ENCODE results near the gene MYMX.

The MYMX gene

GRCh38 chr6:44253307-44254101 is 36.8 kb downstream of the MYMX start:
- DNase-seq: peak; percentile 35

- no peak for DNase-seq
These were observed 37.7 kb downstream of the MYMX start for GRCh38 chr6:44254191-44255104.

DNA sequence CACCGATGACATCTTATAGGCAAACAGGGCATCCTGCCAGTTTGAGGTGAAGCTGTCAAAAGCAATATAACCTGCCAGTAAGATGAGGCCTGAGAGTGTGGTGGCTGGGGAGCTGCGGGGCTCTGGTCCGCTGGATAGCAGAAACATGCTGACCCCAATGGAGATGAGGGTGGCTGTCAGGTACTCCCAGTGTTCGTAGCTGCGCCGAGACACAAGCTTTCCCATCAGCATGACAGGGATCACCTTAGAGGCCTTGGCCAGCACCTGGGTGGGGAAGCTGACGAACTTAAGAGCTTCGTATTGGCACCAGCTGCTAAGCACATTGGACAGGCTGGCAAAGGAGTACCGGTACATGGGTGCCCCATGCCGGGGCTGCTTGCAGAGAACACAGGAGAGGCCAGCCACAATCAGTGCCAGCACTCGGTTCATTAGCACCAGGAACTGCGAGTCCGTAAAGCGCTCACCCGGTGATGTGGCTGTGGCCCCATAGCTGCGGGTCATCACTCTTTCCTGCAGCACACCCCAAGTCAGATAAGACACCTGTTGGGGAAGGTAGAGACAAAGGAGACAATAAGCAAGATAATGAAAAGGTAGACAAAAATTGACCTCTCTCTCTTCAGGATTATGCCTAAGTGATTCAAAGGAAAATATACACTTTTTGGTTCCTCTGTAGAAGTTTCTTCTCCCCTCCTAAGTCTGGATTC is 38.5 kb downstream of the MYMX start:
- DNase-seq: no peak

DNA sequence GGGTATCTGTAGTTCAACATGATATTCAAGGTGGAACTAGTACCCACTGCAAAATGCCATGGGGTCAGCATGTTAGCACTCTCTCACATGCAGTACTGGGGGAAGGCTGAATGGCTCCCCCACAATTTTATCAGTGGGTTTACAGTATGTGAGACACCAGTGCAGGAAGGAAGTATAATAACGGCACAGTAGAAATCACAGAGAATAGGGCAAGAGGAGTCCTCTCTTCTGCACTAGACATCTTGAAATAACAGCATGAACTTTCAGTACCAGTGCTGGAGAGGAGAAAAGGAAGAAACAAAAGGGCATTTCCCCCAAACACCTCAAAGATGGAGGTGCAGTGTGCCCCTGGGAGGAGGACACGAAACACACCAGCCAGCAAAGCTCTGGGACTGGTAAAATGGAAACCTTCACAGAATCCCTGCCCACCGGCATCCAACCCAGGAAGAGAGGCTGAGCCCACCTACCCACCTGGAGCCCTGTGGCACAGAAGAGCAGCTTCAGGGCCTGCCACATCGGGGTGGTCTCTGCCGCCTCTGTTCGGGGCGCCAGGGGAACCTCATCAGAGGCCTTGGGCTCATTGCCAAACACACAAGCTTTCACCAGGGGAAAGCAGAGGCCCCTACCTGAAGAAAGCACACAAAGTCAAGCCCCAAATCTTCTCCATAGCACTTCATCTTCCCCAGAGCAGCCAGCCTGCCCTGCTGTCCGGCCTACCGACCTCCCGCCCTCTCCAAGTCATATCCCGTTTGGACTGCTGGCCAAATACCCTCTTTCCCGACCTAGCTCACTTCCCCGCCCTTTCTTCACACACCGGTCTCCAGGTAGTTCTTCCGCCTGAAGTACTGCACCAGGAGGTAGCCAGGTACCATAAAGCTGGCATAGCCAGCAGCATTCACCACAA is 39.4 kb downstream of the MYMX start:
- DNase-seq: no peak

- no peak for DNase-seq
These were observed 40.0 kb downstream of the MYMX start for GRCh38 chr6:44256775-44257024.

DNA sequence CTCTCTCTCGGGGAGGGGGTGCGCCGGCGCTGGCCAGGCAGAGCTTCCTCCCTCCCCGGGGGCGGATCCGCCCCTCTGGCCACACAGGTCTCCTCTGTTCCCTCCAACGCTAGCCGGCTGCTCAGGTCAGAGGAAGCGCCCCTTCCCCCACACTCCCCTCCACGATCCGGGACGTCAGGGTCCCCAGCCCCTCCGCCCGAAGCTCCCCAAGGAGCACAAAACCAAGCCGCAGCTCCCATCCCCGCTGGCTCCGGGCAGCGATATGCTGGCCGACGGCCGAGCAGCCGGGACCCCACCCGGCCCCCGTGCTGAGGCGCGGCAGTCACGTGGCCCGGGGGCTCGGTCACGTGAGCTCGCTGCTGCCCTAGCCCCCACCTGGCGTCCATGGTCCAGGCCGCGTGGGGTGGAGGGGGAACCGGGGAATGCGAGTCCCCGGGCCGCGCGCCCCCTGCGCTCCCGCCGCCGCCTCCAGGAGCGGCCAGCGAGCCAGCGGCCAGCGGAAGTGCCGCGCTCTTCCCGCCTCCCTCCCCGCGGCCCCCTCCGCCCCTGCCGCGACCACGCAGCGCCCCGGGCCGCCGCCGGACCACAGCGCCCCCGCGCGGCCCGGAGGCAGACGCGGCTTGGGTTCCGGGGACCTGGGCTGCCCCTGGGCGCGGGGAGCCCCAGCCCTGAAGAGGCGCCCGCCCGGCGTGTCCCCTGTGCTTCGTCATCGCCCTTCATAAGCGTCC is 40.5 kb downstream of the MYMX start, which contains the start of gene SLC35B2:
SLC35B2 (minus strand) TSS at position 504 of the 728 bp plus-strand sequence; CDS start at position 386, 118 bp downstream.
- no peak for DNase-seq

- no peak for DNase-seq
These were observed 41.1 kb downstream of the MYMX start for GRCh38 chr6:44257753-44258324.

- no peak for DNase-seq
These were observed 41.7 kb downstream of the MYMX start for GRCh38 chr6:44258325-44258863.

DNA sequence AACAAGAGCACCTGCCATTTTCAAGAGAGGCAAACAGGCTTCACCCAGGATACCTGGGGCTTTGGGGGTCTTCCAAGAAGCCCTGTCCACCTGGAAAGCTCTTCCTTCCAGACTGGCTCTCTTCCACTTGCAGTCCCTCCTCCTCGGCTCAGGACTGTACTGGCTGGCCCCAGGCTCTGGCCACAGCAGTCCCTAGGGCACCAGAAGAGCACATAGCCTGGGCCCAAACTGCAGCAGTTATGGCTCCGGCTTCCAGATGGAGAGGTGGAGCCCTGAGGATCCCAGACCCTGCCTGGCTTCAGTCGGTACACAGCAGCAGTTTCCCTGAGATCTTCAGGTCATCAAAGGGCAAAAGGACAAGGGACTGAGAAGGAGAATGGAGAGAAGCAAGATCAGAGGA is 42.2 kb downstream of the MYMX start:
- DNase-seq: no peak

DNA sequence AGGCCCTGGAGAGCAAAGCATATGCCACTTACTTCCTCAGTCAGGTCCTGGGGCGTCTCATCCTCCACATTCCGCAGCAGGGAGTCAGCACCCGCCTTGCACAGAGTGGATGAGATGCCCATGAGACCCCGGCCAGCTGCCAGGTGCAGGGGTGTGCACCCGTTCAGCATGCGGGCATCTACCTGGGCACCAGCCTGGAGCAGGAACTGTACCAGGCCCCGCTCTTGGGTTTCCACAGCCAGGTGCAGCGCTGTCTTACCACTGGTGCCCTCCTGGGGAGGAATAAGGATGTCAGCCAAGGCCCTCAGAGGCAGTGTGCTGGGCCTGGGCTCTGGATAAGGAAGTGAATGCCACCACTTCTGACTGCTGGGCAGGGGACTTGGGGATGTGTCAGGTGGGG is 43.3 kb downstream of the MYMX start:
- no peak for DNase-seq

GRCh38 chr6:44260451-44261297 is 43.9 kb downstream of the MYMX start:
- no peak for DNase-seq

GRCh38 chr6:44261581-44261980 is 44.9 kb downstream of the MYMX start:
- DNase-seq: no peak

DNA sequence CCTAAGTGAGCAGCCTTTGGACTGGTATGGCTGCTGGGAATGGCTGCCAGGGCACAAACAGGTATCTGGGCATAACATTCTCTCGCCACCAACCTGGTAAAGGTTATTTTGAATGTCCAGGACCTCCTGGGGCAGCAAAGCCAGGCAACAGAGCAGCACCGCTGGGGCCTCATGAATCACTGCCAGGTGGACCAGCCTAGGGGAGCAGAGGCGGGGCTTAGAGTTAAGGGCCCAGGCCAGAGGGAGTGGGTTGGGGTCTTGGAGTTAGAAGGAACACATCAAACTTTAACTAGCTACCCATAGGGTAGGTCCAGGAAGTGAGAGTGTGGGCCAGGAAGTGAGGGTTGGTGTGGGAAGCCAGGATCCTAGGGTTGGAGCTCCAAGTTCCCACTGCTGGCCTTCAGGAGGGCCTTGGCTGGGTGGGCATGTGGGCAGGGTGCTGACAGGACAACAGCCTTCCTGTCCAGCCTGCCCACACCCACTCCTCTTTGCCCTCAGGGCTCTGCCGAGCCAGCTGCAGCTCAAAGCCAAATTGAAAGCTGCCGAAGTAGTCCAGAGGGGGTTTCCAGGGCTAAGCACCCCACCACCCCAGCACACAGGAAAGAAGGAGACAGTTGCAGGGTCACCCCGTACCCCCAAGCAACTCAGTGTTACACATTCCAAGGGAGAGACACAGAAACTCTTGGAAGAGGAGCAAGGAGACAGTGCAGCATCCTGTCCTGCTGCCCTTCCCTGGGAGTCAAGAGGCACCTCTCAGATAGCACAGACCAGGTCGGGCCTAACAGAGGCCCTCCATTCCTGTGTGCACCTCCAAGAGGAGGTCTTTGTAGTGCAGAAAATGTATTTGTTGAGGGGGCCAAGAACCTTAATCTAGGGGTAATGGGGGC is 46.0 kb downstream of the MYMX start:
- no peak for DNase-seq

DNA sequence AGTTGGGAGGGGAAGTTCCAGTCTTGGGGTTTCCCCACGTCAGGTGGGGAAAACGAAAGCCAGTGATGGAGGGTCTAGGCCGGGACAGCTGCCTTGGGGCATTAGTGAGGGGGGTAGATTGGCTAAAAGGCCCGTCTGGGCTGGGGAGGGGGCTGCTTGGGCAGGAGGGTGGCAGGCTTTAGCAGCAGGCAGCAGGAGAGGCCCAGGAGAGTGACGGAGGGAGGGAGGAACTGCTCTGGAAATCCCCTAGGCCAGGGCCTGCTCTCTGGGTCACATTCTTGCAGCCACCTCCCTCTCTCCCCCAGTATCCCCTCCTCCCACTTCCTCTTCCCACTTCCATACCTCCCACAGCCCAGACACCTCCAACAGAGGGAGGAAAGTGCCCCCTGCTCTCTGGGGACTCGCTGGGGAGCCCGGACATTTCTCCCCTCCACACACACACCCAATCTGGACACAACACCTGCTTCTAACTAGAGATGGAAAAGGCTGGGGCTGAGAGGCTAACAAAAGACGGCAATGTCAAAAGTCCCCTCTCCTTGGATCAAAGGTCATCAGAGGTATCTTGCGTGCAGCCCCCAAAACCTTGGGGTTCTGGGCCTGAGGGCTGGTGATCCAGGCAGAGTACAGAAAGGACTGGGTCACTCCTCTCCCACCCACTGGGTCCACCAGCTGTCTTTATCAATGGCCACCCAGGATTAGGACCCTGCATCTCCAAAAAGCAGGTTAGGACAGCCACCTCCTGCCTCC is 46.8 kb downstream of the MYMX start:
- no peak for DNase-seq

DNA sequence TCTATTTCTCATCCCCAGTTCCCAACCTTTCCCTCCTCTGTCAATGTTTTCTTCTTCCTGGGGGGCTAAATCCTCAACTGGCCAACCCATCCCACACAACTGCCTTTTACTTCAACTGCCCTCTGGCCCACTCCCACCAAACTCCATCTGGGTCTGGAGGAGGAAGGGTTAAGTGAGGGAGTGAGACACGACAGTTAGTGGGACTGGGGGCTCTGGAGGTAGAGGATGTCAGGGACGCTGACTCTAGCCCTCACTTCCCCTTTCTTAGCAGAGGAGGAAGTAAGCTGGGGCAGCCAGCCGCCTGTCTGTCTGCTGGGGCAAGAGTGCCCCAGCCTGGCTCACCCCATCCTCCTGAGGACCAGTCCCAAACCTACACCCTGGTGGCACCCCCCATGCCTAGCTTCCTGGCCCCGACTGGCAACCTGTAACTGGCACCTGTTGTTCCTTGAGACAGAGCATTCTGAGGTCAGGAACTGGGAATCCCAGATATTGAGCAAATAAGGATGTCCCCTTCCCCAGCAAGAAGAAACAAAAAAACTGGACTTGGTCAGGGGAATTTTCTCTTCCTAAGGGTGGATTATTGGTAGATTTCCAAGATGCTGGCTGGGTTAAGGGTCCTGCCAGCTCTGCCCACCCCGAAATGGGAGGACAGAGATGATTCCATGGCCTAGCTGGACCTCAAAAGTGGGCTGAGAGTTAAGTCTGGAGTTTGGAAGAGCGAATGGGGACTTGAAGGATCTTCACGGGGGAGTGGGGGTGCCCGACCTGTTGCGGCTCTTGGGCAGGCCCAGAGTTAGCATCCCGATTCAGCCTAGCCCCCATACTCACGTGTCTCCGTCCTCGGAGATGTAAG is 47.7 kb downstream of the MYMX start:
- DNase-seq: no peak

DNA sequence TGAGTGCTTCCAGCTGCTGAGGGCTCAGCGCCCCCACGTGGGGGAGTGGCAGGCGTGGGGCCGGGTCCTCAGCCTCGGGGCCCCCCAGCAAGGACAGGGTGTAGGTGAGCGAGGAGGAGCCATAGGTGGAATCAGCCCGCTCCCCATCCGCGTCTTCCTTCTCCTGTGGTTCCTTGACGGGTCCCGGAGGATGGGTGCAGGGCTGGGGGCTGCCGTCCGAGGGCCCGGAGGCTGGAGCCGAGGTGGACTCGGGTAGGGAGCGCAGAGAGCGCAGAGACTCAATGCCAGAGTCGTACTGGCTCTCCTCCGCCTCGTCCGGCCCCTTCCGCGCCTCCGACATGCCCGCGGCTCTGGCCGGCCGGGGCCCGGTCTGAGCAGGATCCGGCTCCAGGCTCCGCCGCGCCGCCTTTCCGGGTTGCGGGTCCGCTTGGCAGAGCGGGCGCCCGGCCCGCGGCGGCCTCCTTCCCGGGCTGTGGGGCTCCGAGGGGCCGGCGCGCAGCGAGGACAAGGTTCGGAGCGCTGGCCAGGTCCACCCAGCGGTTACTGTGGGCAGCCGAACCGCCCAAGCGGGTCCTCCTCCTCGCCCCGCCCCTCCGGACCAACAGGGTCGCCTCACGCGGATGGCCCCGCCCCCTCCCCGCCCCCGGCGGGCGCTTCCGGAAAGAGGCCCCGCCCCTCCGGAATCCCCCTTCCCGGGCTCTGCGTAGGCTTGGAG is 48.4 kb downstream of the MYMX start, which contains the start of gene NFKBIE:
NFKBIE (minus strand) TSS at position 545 of the 715 bp plus-strand sequence; CDS start at position 340, 205 bp downstream.
- DNase-seq: peak; percentile 20
